Activated CD4-positive, alpha-beta T cell treated with anti-CD3 and anti-CD28 coated beads, Interleukin-2, Interleukin-6, amounts not matched to agents 100 ng/mL and 50 ng/mL, durations not matched to agents 16 hours and 8 hours (primary cell): Measurements from ENCODE around the gene CT83.

Experiments used
- DNase-seq: peaks from one replicate; pipeline ENCODE4 v3.0.0-alpha.2; 2020

CT83 gene

GRCh38 chrX:116462822-116463221, at the start of gene CT83:
TSS of gene CT83 (minus strand) at chrX:116462976. CDS start at chrX:116462856, 120 bp downstream.
- no peak for DNase-seq

GRCh38 chrX:116499780-116500179, 37.0 kb upstream of the CT83 start:
- DNase-seq: no peak

GRCh38 chrX:116493271-116493670, 30.5 kb upstream of the CT83 start:
- DNase-seq: no peak

GRCh38 chrX:116490104-116490503, 27.3 kb upstream of the CT83 start:
- no peak for DNase-seq

GRCh38 chrX:116480059-116480458, 17.3 kb upstream of the CT83 start:
- DNase-seq: no peak

GRCh38 chrX:116449156-116449555, 13.6 kb downstream of the CT83 start:
- no peak for DNase-seq

GRCh38 chrX:116436358-116436816, 26.4 kb downstream of the CT83 start, which contains the start of gene SLC6A14:
TSS of gene SLC6A14 (plus strand) at chrX:116436606. CDS start at chrX:116436710, 104 bp downstream.
- no peak for DNase-seq

GRCh38 chrX:116435597-116435996, 27.2 kb downstream of the CT83 start:
- DNase-seq: no peak

GRCh38 chrX:116427978-116428377, 34.8 kb downstream of the CT83 start:
- DNase-seq: no peak

- no peak for DNase-seq
Observed at GRCh38 chrX:116417968-116418367, 44.8 kb downstream of the CT83 start.

GRCh38 chrX:116417214-116417613, 45.6 kb downstream of the CT83 start:
- no peak for DNase-seq

- no peak for DNase-seq
Observed at GRCh38 chrX:116413273-116413672, 49.5 kb downstream of the CT83 start.
